HG03354 (cell line): ENCODE measurements around the gene OR1F1.

ENCODE experiments used
- ATAC-seq: cut with Tn5 transposase; IDR thresholded peaks from one replicate; pipeline ENCODE4 v1.9.1; 2021; ENCODE audit warnings: mild to moderate bottlenecking; ENCODE audit not compliant: unreplicated experiment, poor library complexity, severe bottlenecking

OR1F1 gene

GRCh38 chr16:3235856-3236669, 48.1 kb downstream of the OR1F1 start:
- no peak for ATAC-seq

DNA sequence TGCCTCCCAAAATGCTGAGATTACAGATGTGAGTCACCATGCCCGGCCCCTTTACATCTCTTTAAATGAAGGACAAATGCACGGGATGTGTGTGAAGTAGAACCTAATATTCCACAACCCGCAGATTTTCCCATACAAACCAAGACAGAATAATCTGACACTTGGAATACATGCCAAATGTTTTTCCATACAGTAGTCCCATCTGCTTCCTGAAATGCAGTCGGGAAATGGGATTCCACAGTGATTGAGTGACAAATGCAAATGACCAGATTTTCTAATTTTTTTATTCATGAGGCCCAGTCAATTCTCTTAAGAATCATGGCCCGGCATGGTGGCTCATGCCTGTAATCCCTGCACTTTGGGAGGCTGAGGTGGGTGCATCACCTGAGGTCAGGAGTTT, 53.8 kb downstream of the OR1F1 start:
- no peak for ATAC-seq

- no peak for ATAC-seq
Observed at GRCh38 chr16:3242709-3243108, 54.7 kb downstream of the OR1F1 start.

DNA sequence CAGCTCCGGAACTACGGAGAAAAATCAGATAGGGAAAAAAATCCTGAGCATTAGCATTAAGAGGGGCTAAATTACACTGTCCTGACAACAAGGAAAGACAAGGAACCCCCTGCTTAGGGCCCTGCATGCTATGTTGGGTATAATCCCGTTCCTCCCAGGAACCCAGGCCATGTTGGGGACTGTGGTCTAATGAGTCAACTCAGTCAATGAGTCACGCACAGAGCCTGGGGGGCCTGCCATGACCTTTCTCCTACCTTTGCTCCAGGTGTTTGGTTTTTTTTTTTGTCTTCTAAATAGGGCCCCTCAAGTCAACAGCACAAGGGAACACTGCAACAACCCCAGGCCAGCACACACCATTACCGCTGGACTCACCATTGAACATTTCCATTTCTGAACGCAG, 55.9 kb downstream of the OR1F1 start:
- ATAC-seq, result no peak

GRCh38 chr16:3246002-3246401, 58.0 kb downstream of the OR1F1 start:
- no peak for ATAC-seq

GRCh38 chr16:3246876-3247275, 58.9 kb downstream of the OR1F1 start:
- no peak for ATAC-seq

- ATAC-seq, result no peak
Observed at GRCh38 chr16:3248596-3248995, 60.6 kb downstream of the OR1F1 start.

GRCh38 chr16:3249020-3249419, 61.0 kb downstream of the OR1F1 start:
- ATAC-seq, result no peak

DNA sequence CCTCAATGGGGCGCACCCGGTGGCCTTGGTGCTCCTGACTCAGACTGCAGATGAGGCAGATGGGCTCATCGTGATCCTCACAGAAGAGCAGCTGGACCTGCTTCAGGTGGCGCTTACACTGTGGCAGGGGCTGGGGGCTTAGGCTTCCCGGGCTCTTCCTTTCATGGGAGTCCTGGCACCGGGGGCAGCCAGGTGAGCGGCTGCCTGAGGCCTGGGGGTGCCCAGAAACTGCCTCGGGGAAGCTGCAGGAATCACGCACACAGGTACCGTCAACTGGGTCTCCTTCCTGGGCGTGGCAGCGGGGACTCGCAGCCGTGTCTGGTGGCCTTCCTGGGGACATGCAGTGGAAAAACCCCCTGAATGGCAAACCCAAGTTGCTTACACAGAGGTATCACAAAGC, 61.4 kb downstream of the OR1F1 start:
- ATAC-seq, result no peak

- ATAC-seq, result no peak
Observed at GRCh38 chr16:3252967-3253366, 65.0 kb downstream of the OR1F1 start.

GRCh38 chr16:3254309-3254708, 66.3 kb downstream of the OR1F1 start:
- no peak for ATAC-seq
